Effector memory CD4-positive, alpha-beta T cell (primary cell): ENCODE results near the gene CHMP4B.

ENCODE experiments used
- DNase-seq, 3 donors: peaks; one replicate each; pipeline ENCODE4 v3.0.0-alpha.2; 2020
- H3K27ac ChIP-seq: 2 replicates; pipeline ENCODE4 v1.7.0; 2013; ENCODE audit warnings: mild to moderate bottlenecking, low read length, moderate library complexity; ENCODE audit not compliant: insufficient read depth, poor library complexity, severe bottlenecking
- H3K27me3 ChIP-seq: replicated peaks from 2 replicates; pipeline ENCODE4 v1.7.0; 2013; ENCODE audit warnings: mild to moderate bottlenecking, low read length; ENCODE audit not compliant: insufficient read depth, control insufficient read depth, poor library complexity, severe bottlenecking
- H3K36me3 ChIP-seq: 2 replicates; pipeline ENCODE4 v1.7.0; 2013; ENCODE audit warnings: mild to moderate bottlenecking, low read length, moderate library complexity; ENCODE audit not compliant: control insufficient read depth, insufficient read depth
- H3K4me1 ChIP-seq: 2 replicates; pipeline ENCODE4 v1.7.0; 2013; ENCODE audit warnings: low read length, mild to moderate bottlenecking; ENCODE audit not compliant: control insufficient read depth, insufficient read depth, poor library complexity, severe bottlenecking
- H3K4me3 ChIP-seq: 2 replicates; pipeline ENCODE4 v1.7.0; 2013; ENCODE audit warnings: low read length, low read depth, mild to moderate bottlenecking; ENCODE audit not compliant: insufficient read depth, poor library complexity, severe bottlenecking
- H3K9me3 ChIP-seq: 2 replicates; pipeline ENCODE4 v1.7.0; 2013; ENCODE audit warnings: mild to moderate bottlenecking, low read length, moderate library complexity; ENCODE audit not compliant: control insufficient read depth

CHMP4B gene

DNA sequence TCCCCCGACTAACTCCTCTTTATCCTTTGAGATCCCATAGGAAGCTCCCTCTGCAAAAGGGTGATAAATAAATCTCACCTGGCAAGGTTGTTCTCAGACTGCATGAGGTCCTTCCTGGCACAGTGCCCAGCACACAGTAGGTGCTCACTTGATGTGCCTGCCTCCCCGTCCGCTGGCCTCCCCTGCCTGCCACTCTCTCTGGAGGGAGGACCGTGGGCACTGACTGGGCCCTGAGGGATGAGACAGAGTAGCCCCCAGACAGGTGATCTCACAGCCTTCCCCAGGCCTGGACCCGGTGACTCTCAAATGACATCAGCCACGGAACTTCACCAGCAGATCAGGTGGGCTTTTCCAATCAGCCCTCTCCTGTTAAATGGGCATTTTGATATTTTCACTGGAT lies 57.4 kb downstream of the CHMP4B start:
- no peak overlapping the region for H3K4me3 ChIP-seq
- H3K27ac ChIP-seq = no peak overlapping the region
- H3K27me3 ChIP-seq = no peaks in the 10 kb centered on the region
- no peaks in the 10 kb centered on the region for H3K4me1 ChIP-seq
- DNase-seq = no peak
- H3K36me3 ChIP-seq = no peaks in the 10 kb centered on the region
- H3K9me3 ChIP-seq = no peaks in the 10 kb centered on the region

DNA sequence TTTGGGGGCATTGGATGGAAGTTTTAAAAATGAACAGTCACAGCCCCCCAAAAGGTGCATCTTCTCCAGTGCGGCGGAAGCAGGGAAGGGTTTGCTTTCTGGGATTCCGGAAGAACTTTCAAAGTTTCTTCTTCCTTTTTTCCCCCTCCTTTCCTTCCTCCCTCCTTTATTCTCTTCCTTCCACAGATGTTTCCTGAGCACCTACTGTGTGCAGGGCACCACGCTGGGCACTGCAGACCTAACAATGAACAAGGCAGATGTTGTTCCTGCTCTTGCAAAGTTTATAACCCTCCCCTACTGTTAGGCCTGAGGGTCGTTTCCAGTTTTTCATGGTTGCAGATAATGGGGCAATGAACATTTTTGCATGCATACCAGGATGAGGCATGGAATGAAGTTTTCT lies 58.1 kb downstream of the CHMP4B start:
- Histone ChIP-seq H3K36me3 (no peaks in the 10 kb centered on the region), H3K4me3 (no peak overlapping the region), H3K9me3 (no peaks in the 10 kb centered on the region), H3K4me1 (no peaks in the 10 kb centered on the region), H3K27me3 (no peaks in the 10 kb centered on the region), H3K27ac (no peak overlapping the region)
- DNase-seq = no peak

- Histone ChIP-seq H3K27me3 (no peaks in the 10 kb centered on the region), H3K4me3 (no peak overlapping the region), H3K36me3 (no peaks in the 10 kb centered on the region), H3K27ac (no peak overlapping the region), H3K4me1 (no peaks in the 10 kb centered on the region), H3K9me3 (no peaks in the 10 kb centered on the region)
- DNase-seq = no peak
Observed at GRCh38 chr20:33871362-33871761, 60.2 kb downstream of the CHMP4B start.

- no peaks in the 10 kb centered on the region for H3K9me3 ChIP-seq
- H3K27me3 ChIP-seq = no peaks in the 10 kb centered on the region
- no peaks in the 10 kb centered on the region for H3K4me1 ChIP-seq
- H3K4me3 ChIP-seq = no peak overlapping the region
- DNase-seq = no peak
- no peaks in the 10 kb centered on the region for H3K36me3 ChIP-seq
- H3K27ac ChIP-seq = no peak overlapping the region
Observed at GRCh38 chr20:33874129-33874528, 63.0 kb downstream of the CHMP4B start.

- no peaks in the 10 kb centered on the region for H3K9me3 ChIP-seq
- H3K36me3 ChIP-seq = no peaks in the 10 kb centered on the region
- no peaks in the 10 kb centered on the region for H3K27me3 ChIP-seq
- no peak overlapping the region for H3K4me3 ChIP-seq
- no peaks in the 10 kb centered on the region for H3K4me1 ChIP-seq
- DNase-seq = no peak
- no peak overlapping the region for H3K27ac ChIP-seq
Observed at GRCh38 chr20:33875055-33875454, 63.9 kb downstream of the CHMP4B start.

DNA sequence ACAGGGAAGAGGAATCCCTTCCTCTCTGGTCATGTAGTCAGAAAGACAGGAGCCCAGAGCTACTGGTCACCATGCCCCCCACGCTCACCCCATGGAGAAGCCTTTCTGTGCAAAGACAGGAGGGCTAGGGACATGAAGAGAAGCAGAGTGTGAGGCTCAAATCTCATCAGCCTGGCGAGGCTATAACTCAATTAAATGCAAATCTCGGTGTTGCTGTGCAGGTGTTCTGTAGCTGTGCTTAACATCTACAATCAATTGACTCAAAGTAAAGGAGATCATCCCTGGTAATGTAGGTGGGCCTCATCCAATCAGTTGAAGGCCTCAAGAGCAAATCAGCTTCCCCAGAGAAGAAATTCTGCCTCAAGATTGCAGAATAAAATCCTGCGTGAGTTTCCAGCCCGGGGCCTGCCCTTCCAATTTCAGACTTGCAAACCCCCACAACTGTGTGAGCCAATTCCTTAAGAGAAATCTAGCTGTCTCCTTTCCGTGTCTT lies 64.4 kb downstream of the CHMP4B start:
- Histone ChIP-seq H3K9me3 (no peaks in the 10 kb centered on the region), H3K4me1 (no peaks in the 10 kb centered on the region), H3K27me3 (no peaks in the 10 kb centered on the region), H3K4me3 (no peak overlapping the region), H3K27ac (no peak overlapping the region), H3K36me3 (no peaks in the 10 kb centered on the region)
- DNase-seq = no peak

DNA sequence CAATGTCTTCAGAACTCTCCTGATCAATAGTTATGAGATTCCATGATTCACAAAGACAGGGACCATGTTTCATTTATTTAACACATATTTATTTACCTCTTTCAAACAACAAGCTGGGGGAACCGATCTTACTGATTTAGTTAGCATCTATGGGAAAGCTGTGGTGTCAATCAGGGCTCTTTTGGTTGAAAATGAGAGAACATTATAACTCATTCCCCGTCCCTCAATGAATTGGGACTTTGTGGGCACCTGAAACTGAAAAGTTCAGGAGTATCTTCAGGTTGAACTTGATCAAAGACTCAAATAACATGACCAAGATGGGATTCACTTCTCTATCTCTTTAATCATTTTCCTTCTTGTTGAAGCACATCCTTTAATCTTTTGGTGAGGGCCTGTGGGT lies 67.4 kb downstream of the CHMP4B start:
- no peak for DNase-seq
- Histone ChIP-seq H3K27me3 (no peaks in the 10 kb centered on the region), H3K4me1 (no peaks in the 10 kb centered on the region), H3K9me3 (no peaks in the 10 kb centered on the region), H3K36me3 (no peaks in the 10 kb centered on the region), H3K4me3 (no peak overlapping the region), H3K27ac (no peak overlapping the region)

DNA sequence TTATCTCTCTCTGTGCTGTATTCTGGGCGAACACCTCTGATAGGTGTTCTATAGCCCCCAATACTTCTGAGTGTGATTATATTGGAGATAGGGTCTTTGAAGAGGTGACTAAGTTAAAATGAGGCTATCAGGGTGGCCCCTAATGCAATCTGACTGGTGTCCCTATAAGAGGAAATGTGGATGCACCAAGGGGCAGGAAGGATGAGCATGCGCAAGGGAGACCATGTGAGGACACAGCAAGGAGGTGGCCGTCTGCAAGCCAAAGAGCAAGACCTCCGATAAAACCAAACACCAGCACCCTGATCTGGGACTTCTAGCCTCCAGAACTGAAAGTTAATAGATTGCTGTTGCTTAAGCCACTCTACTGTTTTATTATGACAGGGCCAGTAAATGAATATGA lies 69.2 kb downstream of the CHMP4B start:
- H3K27ac ChIP-seq = no peak overlapping the region
- no peak overlapping the region for H3K4me3 ChIP-seq
- DNase-seq = no peak
- no peaks in the 10 kb centered on the region for H3K9me3 ChIP-seq
- H3K4me1 ChIP-seq = no peaks in the 10 kb centered on the region
- H3K27me3 ChIP-seq = no peaks in the 10 kb centered on the region
- no peaks in the 10 kb centered on the region for H3K36me3 ChIP-seq

DNA sequence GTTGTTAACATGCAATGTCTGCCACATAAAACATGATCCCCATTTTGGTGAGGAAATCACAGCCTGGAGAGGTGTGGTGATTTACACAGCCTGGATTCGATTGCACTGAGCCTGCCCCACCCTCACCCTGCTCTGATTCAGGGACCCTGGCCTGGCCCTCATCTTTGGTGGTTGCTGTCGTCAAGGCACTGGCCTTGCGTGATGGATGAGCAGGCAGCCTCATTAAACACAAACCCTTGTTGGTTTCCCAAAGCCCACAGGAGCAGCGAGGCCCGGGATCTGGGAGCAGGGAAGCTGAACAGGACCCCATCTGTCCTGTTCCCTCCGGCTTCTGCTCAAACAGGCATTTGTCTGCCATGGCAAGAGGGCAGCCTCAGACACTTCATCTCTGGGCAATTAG lies 70.8 kb downstream of the CHMP4B start:
- Histone ChIP-seq H3K4me1 (no peaks in the 10 kb centered on the region), H3K36me3 (no peaks in the 10 kb centered on the region), H3K9me3 (no peaks in the 10 kb centered on the region), H3K27ac (no peak overlapping the region), H3K4me3 (no peak overlapping the region), H3K27me3 (no peaks in the 10 kb centered on the region)
- DNase-seq = no peak

GRCh38 chr20:33882481-33882880 lies 71.3 kb downstream of the CHMP4B start:
- H3K27me3 ChIP-seq = no peaks in the 10 kb centered on the region
- H3K4me3 ChIP-seq = no peak overlapping the region
- no peaks in the 10 kb centered on the region for H3K36me3 ChIP-seq
- H3K27ac ChIP-seq = no peak overlapping the region
- no peaks in the 10 kb centered on the region for H3K9me3 ChIP-seq
- DNase-seq = no peak
- no peaks in the 10 kb centered on the region for H3K4me1 ChIP-seq

- Histone ChIP-seq H3K4me3 (no peak overlapping the region), H3K27ac (no peak overlapping the region), H3K27me3 (no peaks in the 10 kb centered on the region), H3K9me3 (no peaks in the 10 kb centered on the region), H3K36me3 (no peaks in the 10 kb centered on the region), H3K4me1 (no peaks in the 10 kb centered on the region)
- no peak for DNase-seq
Observed at GRCh38 chr20:33883164-33883563, 72.0 kb downstream of the CHMP4B start.
